Endometrium (tissue), 2 donors: Measurements from ENCODE around the gene DNAJB1.
"Not testable (repeated sequence)": the region's sequence is repeated elsewhere in the genome, so short reads cannot be mapped to it uniquely, and the experiment has no call there.

Experiments
- FAIRE-seq: peaks from 2 replicates; lab custom pipeline; 2012; peaks lifted over from hg19 to GRCh38; lab: Jason Lieb, UNC
- donor health status: control.
- donor health status: control.

DNAJB1 gene

GRCh38 chr19:14517840-14518505, at the start of gene DNAJB1:
TSS of gene DNAJB1 (minus strand) at chr19:14518397. CDS start at chr19:14518349, 48 bp downstream.
- no peak for FAIRE-seq

- FAIRE-seq = no peak
Observed at GRCh38 chr19:14567079-14567478, 48.9 kb upstream of the DNAJB1 start.

GRCh38 chr19:14566712-14567077, 48.5 kb upstream of the DNAJB1 start:
- no peak for FAIRE-seq

GRCh38 chr19:14565765-14566711, 47.8 kb upstream of the DNAJB1 start:
- no peak for FAIRE-seq

GRCh38 chr19:14565298-14565679, 47.1 kb upstream of the DNAJB1 start:
- no peak for FAIRE-seq

- FAIRE-seq = not testable (repeated sequence)
Observed at GRCh38 chr19:14564652-14565297, 46.6 kb upstream of the DNAJB1 start.

- FAIRE-seq = no peak
Observed at GRCh38 chr19:14563989-14564651, 45.9 kb upstream of the DNAJB1 start.

- no peak for FAIRE-seq
Observed at GRCh38 chr19:14563590-14563926, 45.4 kb upstream of the DNAJB1 start.

GRCh38 chr19:14562660-14563589, 44.7 kb upstream of the DNAJB1 start:
- no peak for FAIRE-seq

- no peak for FAIRE-seq
Observed at GRCh38 chr19:14561847-14562351, 43.7 kb upstream of the DNAJB1 start.

- FAIRE-seq = no peak
Observed at GRCh38 chr19:14561249-14561648, 43.1 kb upstream of the DNAJB1 start.

- no peak for FAIRE-seq
Observed at GRCh38 chr19:14560776-14561108, 42.5 kb upstream of the DNAJB1 start.

- no peak for FAIRE-seq
Observed at GRCh38 chr19:14559916-14560775, 41.9 kb upstream of the DNAJB1 start.

GRCh38 chr19:14558370-14559066, 40.3 kb upstream of the DNAJB1 start:
- FAIRE-seq = no peak

GRCh38 chr19:14556662-14557188, 38.5 kb upstream of the DNAJB1 start:
- FAIRE-seq = no peak

GRCh38 chr19:14555918-14556661, 37.9 kb upstream of the DNAJB1 start:
- FAIRE-seq = no peak

- no peak for FAIRE-seq
Observed at GRCh38 chr19:14554382-14554812, 36.2 kb upstream of the DNAJB1 start.

GRCh38 chr19:14553939-14554243, 35.7 kb upstream of the DNAJB1 start:
- FAIRE-seq = no peak
